H9 (cell line): ENCODE data around the gene SERPINB4. TPM values are rescaled to one million over a fixed set of nuclear protein-coding genes. Genes with fewer than 3 reads are reported as not detected.

Experiments
- DNase-seq: peaks from one replicate; pipeline ENCODE4 v3.0.0-alpha.2; 2017
- H2AFZ ChIP-seq: one replicate; pipeline ENCODE4 v1.6.1; 2013; ENCODE audit warnings: mild to moderate bottlenecking, low read length, control low read depth, moderate library complexity
- H2AK5ac ChIP-seq: 2 replicates; pipeline ENCODE4 v1.6.1; 2013; ENCODE audit warnings: low read length, control low read depth, mixed read lengths; ENCODE audit not compliant: insufficient read length
- H2BK120ac ChIP-seq: one replicate; pipeline ENCODE4 v1.6.1; 2013; ENCODE audit warnings: low read depth, mild to moderate bottlenecking, low read length, control low read depth, inconsistent platforms; ENCODE audit not compliant: poor library complexity, severe bottlenecking
- H2BK12ac ChIP-seq: 2 replicates; pipeline ENCODE4 v1.6.1; 2013; ENCODE audit warnings: low read length, control low read depth, mixed read lengths, low read depth; ENCODE audit not compliant: insufficient read length
- H2BK15ac ChIP-seq: 2 replicates; pipeline ENCODE4 v1.6.1; 2013; ENCODE audit warnings: low read depth, low read length, control low read depth
- H2BK20ac ChIP-seq: one replicate; pipeline ENCODE4 v1.6.1; 2013; ENCODE audit warnings: low read depth, mild to moderate bottlenecking, low read length, control low read depth, inconsistent platforms; ENCODE audit not compliant: poor library complexity, severe bottlenecking
- H2BK5ac ChIP-seq: 2 replicates; pipeline ENCODE4 v1.6.1; 2013; ENCODE audit warnings: low read length, control low read depth, mixed read lengths; ENCODE audit not compliant: insufficient read length
- H3K14ac ChIP-seq: 2 replicates; pipeline ENCODE4 v1.6.1; 2013; ENCODE audit warnings: low read length, control low read depth; ENCODE audit not compliant: insufficient read depth
- H3K18ac ChIP-seq: 2 replicates; pipeline ENCODE4 v1.6.1; 2013; ENCODE audit warnings: low read depth, mild to moderate bottlenecking, mixed read lengths, low read length, control low read depth; ENCODE audit not compliant: insufficient read length
- H3K23ac ChIP-seq: 2 replicates; pipeline ENCODE4 v1.6.1; 2013; ENCODE audit warnings: low read length, control low read depth, mixed read lengths, low read depth; ENCODE audit not compliant: insufficient read length
- H3K23me2 ChIP-seq: 2 replicates; pipeline ENCODE4 v1.6.1; 2013; ENCODE audit warnings: low read depth, mild to moderate bottlenecking, mixed read lengths, low read length, control low read depth; ENCODE audit not compliant: insufficient read length, poor library complexity, severe bottlenecking
- H3K27ac ChIP-seq: 2 replicates; pipeline ENCODE4 v1.5.1; 2013; ENCODE audit warnings: low read length, control low read depth, mixed read lengths, low read depth; ENCODE audit not compliant: insufficient read length
- H3K27me3 ChIP-seq: 2 replicates; pipeline ENCODE4 v1.6.1; 2013; ENCODE audit warnings: low read length, control low read depth, inconsistent platforms; ENCODE audit not compliant: insufficient read depth
- H3K4ac ChIP-seq: 2 replicates; pipeline ENCODE4 v1.6.1; 2013; ENCODE audit warnings: low read depth, mild to moderate bottlenecking, control low read depth, inconsistent platforms, low read length, moderate library complexity
- H3K4me1 ChIP-seq: 2 replicates; pipeline ENCODE4 v1.6.1; 2013; ENCODE audit warnings: low read length, control low read depth, inconsistent platforms; ENCODE audit not compliant: insufficient read depth
- H3K4me2 ChIP-seq: 2 replicates; pipeline ENCODE4 v1.6.1; 2013; ENCODE audit warnings: low read length, control low read depth, mixed read lengths; ENCODE audit not compliant: insufficient read length, insufficient read depth
- H3K56ac ChIP-seq: 2 replicates; pipeline ENCODE4 v1.6.1; 2013; ENCODE audit warnings: low read depth, mild to moderate bottlenecking, mixed read lengths, low read length, control low read depth; ENCODE audit not compliant: insufficient read length
- H3K79me1 ChIP-seq: 2 replicates; pipeline ENCODE4 v1.6.1; 2013; ENCODE audit warnings: low read depth, mild to moderate bottlenecking, moderate library complexity, low read length, control low read depth, inconsistent platforms; ENCODE audit not compliant: insufficient read depth, poor library complexity, severe bottlenecking
- H3K79me2 ChIP-seq: 2 replicates; pipeline ENCODE4 v1.6.1; 2013; ENCODE audit warnings: low read length, control low read depth, inconsistent platforms; ENCODE audit not compliant: insufficient read depth
- H3K9ac ChIP-seq: 2 replicates; pipeline ENCODE4 v1.6.1; 2013; ENCODE audit warnings: low read length, control low read depth, mixed read lengths; ENCODE audit not compliant: insufficient read length; ENCODE audit errors: extremely low read depth
- H3K9me3 ChIP-seq: one replicate; pipeline ENCODE4 v1.6.1; 2013; ENCODE audit warnings: low read depth, low read length, inconsistent platforms; ENCODE audit not compliant: control insufficient read depth
- H3T11ph ChIP-seq: one replicate; pipeline ENCODE4 v1.6.1; 2013; ENCODE audit warnings: mild to moderate bottlenecking, low read length, control low read depth, inconsistent platforms
- H4K20me1 ChIP-seq: one replicate; pipeline ENCODE4 v1.6.1; 2013; ENCODE audit not compliant: control insufficient read depth, insufficient read length, insufficient read depth
- H4K5ac ChIP-seq: 2 replicates; pipeline ENCODE4 v1.6.1; 2013; ENCODE audit warnings: low read depth, mild to moderate bottlenecking, mixed read lengths, low read length, control low read depth; ENCODE audit not compliant: insufficient read length
- H4K8ac ChIP-seq: replicated peaks from 2 replicates; pipeline ENCODE4 v1.6.1; 2013; ENCODE audit warnings: low read length, control low read depth, mixed read lengths, low read depth; ENCODE audit not compliant: insufficient read length
- H4K91ac ChIP-seq: 2 replicates; pipeline ENCODE4 v1.6.1; 2013; ENCODE audit warnings: low read depth, mild to moderate bottlenecking, moderate library complexity, mixed read lengths, low read length, control low read depth; ENCODE audit not compliant: insufficient read length
- H3K27ac Mint-ChIP-seq, 3 experiments: 2 replicates in 2 of 3; 3 replicates in 1 of 3; pipeline ENCODE4 v1.8.0; 2020 to 2021; ENCODE audit warnings: mixed read lengths in 3 of 3, mild to moderate bottlenecking in 1 of 3, moderate library complexity in 1 of 3
- H3K27me3 Mint-ChIP-seq: 2 replicates; pipeline ENCODE4 v1.8.0; 2021; ENCODE audit warnings: low read depth, mild to moderate bottlenecking, moderate library complexity, mixed read lengths
- H3K36me3 Mint-ChIP-seq, 3 experiments: 2 replicates in 2 of 3; 3 replicates in 1 of 3; pipeline ENCODE4 v1.8.0; 2020 to 2021; ENCODE audit warnings: low read depth in 3 of 3, mixed read lengths in 3 of 3; ENCODE audit not compliant: insufficient read depth in 1 of 3
- H3K4me1 Mint-ChIP-seq, 2 experiments: 2 replicates each; pipeline ENCODE4 v1.8.0; 2020; ENCODE audit warnings: mixed read lengths in 2 of 2
- H3K4me3 Mint-ChIP-seq, 2 experiments: 2 replicates in 1 of 2; 3 replicates in 1 of 2; pipeline ENCODE4 v1.8.0; 2020 to 2021; ENCODE audit warnings: mild to moderate bottlenecking in 2 of 2, mixed read lengths in 2 of 2, moderate library complexity in 1 of 2
- H3K9me3 Mint-ChIP-seq, 2 experiments: 2 replicates in 1 of 2; 3 replicates in 1 of 2; pipeline ENCODE4 v1.8.0; 2020; ENCODE audit warnings: mild to moderate bottlenecking in 2 of 2, mixed read lengths in 2 of 2, moderate library complexity in 1 of 2
- WGBS: extraction: QIAGEN DNeasy Blood & Tissue Kit; methylation state at CpG from one replicate; pipeline ENCODE4 v1.1.7; 2013; ENCODE audit warnings: missing lambda C conversion rate, low lambda C conversion rate, mixed read lengths; ENCODE audit not compliant: insufficient read length; ENCODE audit errors: extremely low coverage; 5-methylcytosine and 5-hydroxymethylcytosine counted together
- total RNA-seq: library from RNA; stranded (reverse); gene quantifications from 2 replicates; pipeline ENCODE4 v1.2.1, GENCODE V29; 2021
- TF ChIP-seq, protein P1 (sequence below): fragments of 200-600 bp; sonication (generic); conservative IDR thresholded peaks from 3 replicates; pipeline ENCODE4 v1.8.0; 2021; ENCODE audit warnings: antibody characterized with exemption, mild to moderate bottlenecking

The SERPINB4 gene
- total RNA-seq, 1 experiment from 2014 or later = 4.1 TPM

DNA sequence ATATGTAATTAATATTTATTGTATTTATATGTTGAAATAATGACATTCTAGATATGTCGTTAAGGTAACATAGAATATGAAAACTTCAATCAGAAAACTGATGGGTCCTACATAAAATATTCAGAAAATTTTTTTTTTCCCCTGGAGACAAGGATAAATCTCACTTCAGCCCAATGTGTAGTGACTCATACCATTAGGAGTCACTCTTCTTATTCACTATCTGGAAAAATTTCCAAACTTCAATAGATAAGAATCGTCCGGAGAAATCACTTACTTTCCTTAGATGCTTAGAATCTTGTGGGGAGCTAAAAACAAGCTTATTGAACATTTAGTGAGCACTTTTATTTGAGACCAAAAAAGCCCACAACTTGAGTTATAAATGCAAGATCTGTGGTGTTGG, 52.3 kb downstream of the SERPINB4 start:
- DNase-seq = no peak
- Histone ChIP-seq H2AK5ac (no peak overlapping the region), H3K9me3 (no peaks in the 10 kb centered on the region), H3K14ac (no peak overlapping the region), H2AFZ (no peak overlapping the region), H3K18ac (no peak overlapping the region), H2BK120ac (no peak overlapping the region), H3K27ac (no peak overlapping the region), H3T11ph (no peak overlapping the region), H3K4me2 (no peak overlapping the region), H3K4ac (no peak overlapping the region), H3K23ac (no peak overlapping the region), H4K8ac (no peak overlapping the region), H4K20me1 (no peaks in the 10 kb centered on the region), H4K91ac (no peak overlapping the region), H3K56ac (no peak overlapping the region), H2BK12ac (no peak overlapping the region), H3K4me1 (no peaks in the 10 kb centered on the region), H3K23me2 (no peaks in the 10 kb centered on the region), H2BK20ac (no peak overlapping the region), H3K79me2 (no peaks in the 10 kb centered on the region), H4K5ac (no peak overlapping the region), H2BK5ac (no peak overlapping the region), H2BK15ac (no peak overlapping the region), H3K27me3 (no peaks in the 10 kb centered on the region), H3K79me1 (no peaks in the 10 kb centered on the region), H3K9ac (no peak overlapping the region)
- Mint-ChIP-seq H3K9me3 (no peaks in the 10 kb centered on the region), H3K4me3 (no peak overlapping the region), H3K4me1 (peaks cover 4 to 7% of the 10 kb centered on the region in 2 experiments; a peak in 3 of 4 replicates), H3K27me3 (no peaks in the 10 kb centered on the region; the same call in 1 of the 2 replicates), H3K27ac (no peak overlapping the region), H3K36me3 (no peaks in the 10 kb centered on the region)
- whole genome bisulfite sequencing = no CpG with 5 or more reads among the region's 3 CpGs
- TF ChIP-seq, protein P1, sequence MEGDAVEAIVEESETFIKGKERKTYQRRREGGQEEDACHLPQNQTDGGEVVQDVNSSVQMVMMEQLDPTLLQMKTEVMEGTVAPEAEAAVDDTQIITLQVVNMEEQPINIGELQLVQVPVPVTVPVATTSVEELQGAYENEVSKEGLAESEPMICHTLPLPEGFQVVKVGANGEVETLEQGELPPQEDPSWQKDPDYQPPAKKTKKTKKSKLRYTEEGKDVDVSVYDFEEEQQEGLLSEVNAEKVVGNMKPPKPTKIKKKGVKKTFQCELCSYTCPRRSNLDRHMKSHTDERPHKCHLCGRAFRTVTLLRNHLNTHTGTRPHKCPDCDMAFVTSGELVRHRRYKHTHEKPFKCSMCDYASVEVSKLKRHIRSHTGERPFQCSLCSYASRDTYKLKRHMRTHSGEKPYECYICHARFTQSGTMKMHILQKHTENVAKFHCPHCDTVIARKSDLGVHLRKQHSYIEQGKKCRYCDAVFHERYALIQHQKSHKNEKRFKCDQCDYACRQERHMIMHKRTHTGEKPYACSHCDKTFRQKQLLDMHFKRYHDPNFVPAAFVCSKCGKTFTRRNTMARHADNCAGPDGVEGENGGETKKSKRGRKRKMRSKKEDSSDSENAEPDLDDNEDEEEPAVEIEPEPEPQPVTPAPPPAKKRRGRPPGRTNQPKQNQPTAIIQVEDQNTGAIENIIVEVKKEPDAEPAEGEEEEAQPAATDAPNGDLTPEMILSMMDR = no peak
